ENCODE measurements around the gene POLDIP2. TPM values are rescaled to one million over a fixed set of nuclear protein-coding genes. Genes with fewer than 3 reads are reported as not detected.

POLDIP2 gene
- total and polyA plus RNA-seq, 10 of the 15 experiments (the other 5 are each of a cell fraction or from before 2014, with no cell fraction given), result 22.8 to 196 (median 121) TPM

GRCh38 chr17:28335201-28335958 lies 21.9 kb downstream of the POLDIP2 start, which contains the start of the genes IFT20 and TNFAIP1 (continued):
- TF ChIP-seq CEBPZ (IDR thresholded peaks at IDR 0.05; ENCODE audit: low read depth, low read length) (no peak), YY1 (IDR thresholded peaks at IDR 0.05; ENCODE audit: low read depth, low read length) (peak; percentile 92), LARP7 (IDR thresholded peaks at IDR 0.05) (no peak), MTA3 (IDR thresholded peaks at IDR 0.05; ENCODE audit: borderline replicate concordance, low read length) (no peak), HDGF (IDR thresholded peaks at IDR 0.05) (peak; percentile 97), DPF2 (IDR thresholded peaks at IDR 0.05) (no peak; the same call in 1 of the 2 replicates), IKZF2 (IDR thresholded peaks at IDR 0.05) (no peak), FOXK2 (IDR thresholded peaks at IDR 0.05) (peak; percentile 95), HCFC1 (IDR thresholded peaks at IDR 0.05; ENCODE audit: low read length) (peak; percentile 99), MAX (IDR thresholded peaks at IDR 0.05; ENCODE audit: low read depth, low read length) (peak; percentile 44; the same call in 1 of the 2 replicates), ZNF384 (IDR thresholded peaks at IDR 0.05; ENCODE audit: borderline replicate concordance, low read depth, low read length) (no peak), SRF (IDR thresholded peaks at IDR 0.05; ENCODE audit: low read depth in 2 of 2, low read length in 2 of 2) (no peak), TAF1 (IDR thresholded peaks at IDR 0.05; ENCODE audit: borderline replicate concordance, low read depth, low read length) (peak; percentile 15), POLR2AphosphoS2 (IDR thresholded peaks at IDR 0.05; ENCODE audit: low read depth, low read length) (peak; percentile 65; the same call in 1 of the 2 replicates), SMAD5 (IDR thresholded peaks at IDR 0.05; ENCODE audit: low read depth) (peak; percentile 58; the same call in 1 of the 2 replicates), PRDM15 (CRISPR knock-in tag; IDR thresholded peaks at IDR 0.05) (peak; percentile 90), KLF5 (IDR thresholded peaks at IDR 0.05; ENCODE audit: partially characterized antibody) (peak; percentile 95), SKIL (IDR thresholded peaks at IDR 0.05; ENCODE audit: low read depth, poor library complexity, severe bottlenecking) (no peak), ATF7 (IDR thresholded peaks at IDR 0.05; ENCODE audit: low read depth) (peak; percentile 100), CHD2 (IDR thresholded peaks at IDR 0.05; ENCODE audit: borderline replicate concordance, low read depth, low read length) (peak; percentile 93), FOS (IDR thresholded peaks at IDR 0.05; ENCODE audit: borderline replicate concordance, extremely low read depth, insufficient read length) (no peak), JUNB (IDR thresholded peaks at IDR 0.05) (peak; percentile 42), KDM1A (IDR thresholded peaks at IDR 0.05; ENCODE audit: borderline replicate concordance) (no peak)

Data from GM12878 (cell line).